HG03175 (cell line): Measurements from ENCODE around the gene INPP4B.

Source experiments
- ATAC-seq: cut with Tn5 transposase; IDR thresholded peaks from one replicate; pipeline ENCODE4 v1.9.1; 2021; ENCODE audit warnings: mild to moderate bottlenecking, moderate library complexity; ENCODE audit not compliant: unreplicated experiment

INPP4B gene

GRCh38 chr4:142041788-142042187 is 804.3 kb downstream of the INPP4B start:
- no peak for ATAC-seq

- ATAC-seq, result no peak
Observed at GRCh38 chr4:142040043-142040442, 806.1 kb downstream of the INPP4B start.

DNA sequence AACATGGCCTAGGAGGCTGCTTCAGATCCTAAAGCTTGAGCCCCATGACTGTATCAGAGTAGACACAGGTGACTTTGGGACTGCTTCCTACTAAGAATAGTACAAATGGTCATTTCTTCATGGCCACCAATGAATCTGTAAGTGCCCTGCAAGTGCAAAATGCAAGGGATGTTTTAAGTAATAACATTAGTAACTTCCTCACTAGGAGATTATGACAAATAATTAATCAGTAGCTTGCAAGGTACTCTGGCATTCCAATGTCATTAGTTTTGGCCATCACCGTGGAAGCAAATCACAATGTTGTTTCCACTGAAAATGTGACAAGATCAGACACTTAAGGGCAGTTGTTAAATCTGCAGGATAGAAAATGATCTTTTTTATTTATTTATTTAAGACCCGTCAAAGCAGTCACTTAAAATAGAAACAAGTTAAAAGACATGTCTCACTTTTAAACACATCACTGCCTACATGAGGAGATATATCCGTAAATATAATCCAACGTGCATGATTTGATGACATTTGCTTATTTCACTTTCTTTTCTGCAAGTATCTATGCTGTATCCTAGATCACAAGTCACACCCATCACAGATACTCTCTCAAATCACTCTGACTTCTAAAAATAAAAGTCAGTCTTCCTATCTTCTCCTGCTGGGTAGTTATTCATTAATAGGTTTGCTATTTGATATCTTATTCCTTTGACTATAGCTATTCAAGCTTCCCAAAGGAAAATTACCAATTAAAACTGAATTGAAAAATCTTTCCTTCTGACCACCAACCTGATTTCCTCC is 809.1 kb downstream of the INPP4B start:
- ATAC-seq, result no peak

- no peak for ATAC-seq
Observed at GRCh38 chr4:142035566-142035965, 810.5 kb downstream of the INPP4B start.

DNA sequence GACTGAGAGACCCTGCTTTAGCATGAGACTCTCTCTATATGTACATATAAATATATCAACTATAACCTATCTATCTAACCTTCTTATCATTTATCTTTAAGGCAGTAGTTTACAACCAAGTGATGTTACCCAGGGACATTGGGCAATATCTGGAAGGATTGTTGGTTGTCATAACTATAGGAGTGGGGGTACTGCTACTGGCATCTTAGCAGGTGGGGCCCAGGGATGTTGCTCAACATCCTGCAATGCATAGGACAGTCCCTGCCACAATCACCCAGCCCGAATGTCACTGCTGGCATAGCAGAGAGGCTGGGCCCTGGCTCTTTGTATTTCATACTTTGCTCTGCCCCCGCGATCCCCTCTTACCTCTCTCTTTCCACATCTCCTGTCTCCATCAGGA is 812.0 kb downstream of the INPP4B start:
- ATAC-seq, result no peak

- no peak for ATAC-seq
Observed at GRCh38 chr4:142030010-142030409, 816.1 kb downstream of the INPP4B start.

GRCh38 chr4:142021761-142022160 is 824.3 kb downstream of the INPP4B start:
- ATAC-seq, result no peak

DNA sequence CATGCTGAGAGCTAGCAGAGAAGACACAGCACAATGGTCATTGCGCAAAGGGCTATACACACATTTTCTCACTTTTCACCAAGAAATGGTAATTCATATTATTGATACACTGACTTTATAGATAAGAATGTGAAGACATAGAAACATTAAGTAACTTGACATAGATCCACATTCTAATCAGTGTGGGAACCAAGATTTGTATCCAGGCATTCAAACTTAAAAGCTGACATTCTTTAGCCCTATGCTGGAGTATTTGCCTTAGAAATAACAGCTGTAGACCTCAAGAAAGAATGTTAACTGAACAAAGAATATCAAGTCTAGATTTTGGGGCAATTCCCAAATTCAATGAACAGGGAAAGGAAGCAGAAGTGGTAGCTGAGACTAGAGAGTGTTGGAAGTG is 824.9 kb downstream of the INPP4B start:
- no peak for ATAC-seq

- no peak for ATAC-seq
Observed at GRCh38 chr4:142016031-142016430, 830.1 kb downstream of the INPP4B start.

DNA sequence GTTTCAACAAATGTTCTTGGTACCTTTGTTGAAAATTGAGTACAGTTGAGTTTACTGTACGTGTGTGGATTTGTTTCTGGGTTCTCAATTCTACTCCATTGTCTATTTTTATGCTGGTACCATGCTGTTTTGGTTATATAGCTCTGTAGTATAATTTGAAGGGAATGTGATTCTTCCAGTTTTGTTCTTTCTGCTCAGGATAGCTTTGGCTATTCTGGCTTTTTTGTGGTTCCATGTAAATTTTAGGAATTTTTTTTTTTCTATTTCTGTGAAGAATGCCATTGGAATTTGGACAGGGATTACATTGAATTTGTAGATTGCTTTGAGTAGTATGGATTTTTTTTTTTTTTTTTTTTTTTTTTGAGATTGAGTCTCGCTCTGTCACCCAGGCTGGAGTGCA is 836.4 kb downstream of the INPP4B start:
- no peak for ATAC-seq

- no peak for ATAC-seq
Observed at GRCh38 chr4:142005519-142005918, 840.6 kb downstream of the INPP4B start.

GRCh38 chr4:141999446-142000143 is 846.5 kb downstream of the INPP4B start:
- ATAC-seq, result no peak

DNA sequence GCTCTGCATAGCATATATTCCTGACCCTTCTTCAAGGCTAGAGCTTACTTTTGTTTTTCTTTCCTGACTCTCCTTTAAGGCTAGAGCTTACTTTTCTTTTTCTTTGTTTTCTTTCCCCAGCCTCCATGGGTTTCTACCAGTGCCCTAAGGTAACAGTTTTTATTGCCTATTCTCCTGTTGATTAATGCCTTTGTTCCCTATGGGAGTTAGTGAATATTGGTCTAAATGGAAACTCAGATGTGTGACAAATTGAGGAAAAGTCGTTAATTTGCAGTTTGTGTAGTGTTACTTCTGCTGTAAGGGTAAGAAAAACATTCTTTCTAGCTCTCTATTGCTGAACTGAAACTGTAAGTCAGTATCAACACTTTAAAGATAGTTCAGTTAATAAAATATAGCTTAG is 851.0 kb downstream of the INPP4B start:
- no peak for ATAC-seq

DNA sequence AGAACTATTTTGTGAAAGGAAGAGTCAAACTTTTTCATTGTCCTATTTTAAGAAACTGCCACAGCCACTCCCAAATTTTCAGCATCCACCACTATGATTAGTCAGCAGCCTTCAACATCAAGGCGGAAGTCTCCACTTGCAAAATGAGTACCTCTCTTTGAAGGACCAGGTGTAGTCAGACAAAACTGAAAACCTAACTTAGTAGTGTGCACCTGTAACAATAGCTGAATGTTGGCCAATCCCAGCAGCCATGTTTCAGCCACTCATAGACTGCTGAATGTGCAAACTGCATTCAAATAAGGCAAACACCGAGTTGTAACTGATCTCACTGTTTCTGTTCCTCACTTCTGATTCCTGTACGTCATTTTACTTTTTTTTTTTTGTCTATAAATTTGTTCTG is 868.7 kb downstream of the INPP4B start:
- no peak for ATAC-seq
